MM.1S (cell line): ENCODE results near the gene HYAL3.

Source experiments
- DNase-seq: peaks from one replicate; pipeline ENCODE4 v3.0.0-alpha.2; 2015
- H2AFZ ChIP-seq: fragments of 300-600 bp; sonication (generic); 2 replicates; pipeline ENCODE4 v1.6.0; 2016; ENCODE audit warnings: antibody characterized with exemption, low read length
- H3F3A ChIP-seq: fragments of 300-600 bp; sonication (generic); 2 replicates; pipeline ENCODE4 v1.6.1; 2016; ENCODE audit warnings: mild to moderate bottlenecking, antibody characterized with exemption, low read length, moderate library complexity, mixed read lengths; ENCODE audit not compliant: insufficient read depth
- H3K27ac ChIP-seq: fragments of 300-600 bp; sonication (generic); 2 replicates; pipeline ENCODE4 v1.5.1; 2016; ENCODE audit warnings: mild to moderate bottlenecking, low read length
- H3K27me3 ChIP-seq: fragments of 300-600 bp; sonication (generic); replicated peaks from 2 replicates; pipeline ENCODE4 v1.6.0; 2016; ENCODE audit warnings: low read length; ENCODE audit not compliant: insufficient read depth
- H3K36me3 ChIP-seq: fragments of 300-600 bp; sonication (generic); replicated peaks from 2 replicates; pipeline ENCODE4 v1.6.1; 2016; ENCODE audit warnings: mild to moderate bottlenecking, low read length, mixed read lengths; ENCODE audit not compliant: insufficient read depth
- H3K4me1 ChIP-seq: fragments of 300-600 bp; sonication (generic); 2 replicates; pipeline ENCODE4 v1.6.1; 2016; ENCODE audit warnings: low read length, mixed read lengths
- H3K4me2 ChIP-seq: fragments of 300-600 bp; sonication (generic); 2 replicates; pipeline ENCODE4 v1.6.0; 2016; ENCODE audit warnings: low read depth, low read length
- H3K4me3 ChIP-seq: fragments of 300-600 bp; sonication (generic); 2 replicates; pipeline ENCODE4 v1.5.1; 2016; ENCODE audit warnings: low read length, mixed read lengths
- H3K79me2 ChIP-seq: fragments of 300-600 bp; sonication (generic); 2 replicates; pipeline ENCODE4 v1.6.1; 2016; ENCODE audit warnings: mixed run types, low read length, mixed read lengths
- H3K9ac ChIP-seq: fragments of 300-600 bp; sonication (generic); 2 replicates; pipeline ENCODE4 v1.6.1; 2016; ENCODE audit warnings: low read length, mixed read lengths
- H3K9me2 ChIP-seq: fragments of 300-600 bp; sonication (generic); replicated peaks from 2 replicates; pipeline ENCODE4 v1.6.1; 2016; ENCODE audit warnings: mild to moderate bottlenecking, low read length, mixed read lengths; ENCODE audit not compliant: insufficient read depth
- H3K9me3 ChIP-seq: fragments of 300-600 bp; sonication (generic); replicated peaks from 2 replicates; pipeline ENCODE4 v1.6.1; 2016; ENCODE audit warnings: mild to moderate bottlenecking, low read length, mixed read lengths; ENCODE audit not compliant: insufficient read depth
- H4K20me1 ChIP-seq: fragments of 300-600 bp; sonication (generic); 2 replicates; pipeline ENCODE4 v1.6.1; 2016; ENCODE audit warnings: mild to moderate bottlenecking, low read length, moderate library complexity, mixed read lengths; ENCODE audit not compliant: insufficient read depth
- CTCF ChIP-seq: fragments of 300-600 bp; sonication (generic); IDR thresholded peaks from 2 replicates; pipeline ENCODE4 v1.5.1; 2016; ENCODE audit warnings: antibody characterized with exemption, low read length, mixed read lengths
- EZH2 ChIP-seq: fragments of 300-600 bp; sonication (generic); optimal IDR thresholded peaks from 2 replicates; pipeline ENCODE3; 2017; ENCODE audit warnings: low read depth, mild to moderate bottlenecking, antibody characterized with exemption, low read length, mixed read lengths
- EZH2phosphoT487 ChIP-seq: fragments of 300-600 bp; sonication (generic); IDR thresholded peaks from 2 replicates; pipeline ENCODE4 v1.6.1; 2018; ENCODE audit warnings: antibody characterized with exemption, low read length

The HYAL3 gene

GRCh38 chr3:50339485-50340146, 40.4 kb upstream of the HYAL3 start:
- Histone ChIP-seq H3K9me2 (no peaks in the 10 kb centered on the region), H3K36me3 (no peaks in the 10 kb centered on the region), H3F3A (peaks cover 17% of the 10 kb centered on the region), H3K27me3 (peaks cover 10% of the 10 kb centered on the region; the same call in 1 of the 2 replicates), H3K4me1 (peaks cover 4% of the 10 kb centered on the region; the same call in 1 of the 2 replicates), H2AFZ (no peak overlapping the region), H4K20me1 (no peaks in the 10 kb centered on the region), H3K4me3 (no peak overlapping the region), H3K9me3 (no peaks in the 10 kb centered on the region), H3K4me2 (no peak overlapping the region), H3K27ac (no peak overlapping the region), H3K79me2 (peaks cover 31% of the 10 kb centered on the region), H3K9ac (no peak overlapping the region)
- no peak for TF ChIP-seq EZH2
- TF ChIP-seq CTCF, result no peak
- TF ChIP-seq EZH2phosphoT487, result no peak
- DNase-seq, result no peak

GRCh38 chr3:50338965-50339364, 39.8 kb upstream of the HYAL3 start:
- Histone ChIP-seq H3K9ac (no peak overlapping the region), H3K9me3 (no peaks in the 10 kb centered on the region), H2AFZ (no peak overlapping the region), H3K79me2 (peaks cover 38% of the 10 kb centered on the region), H3K4me2 (no peak overlapping the region), H4K20me1 (no peaks in the 10 kb centered on the region), H3K4me1 (peaks cover 4% of the 10 kb centered on the region; the same call in 1 of the 2 replicates), H3K36me3 (no peaks in the 10 kb centered on the region), H3K27ac (no peak overlapping the region), H3K9me2 (no peaks in the 10 kb centered on the region), H3K4me3 (no peak overlapping the region), H3F3A (peaks cover 17% of the 10 kb centered on the region), H3K27me3 (peaks cover 10% of the 10 kb centered on the region; the same call in 1 of the 2 replicates)
- TF ChIP-seq EZH2, result no peak
- no peak for TF ChIP-seq CTCF
- no peak for DNase-seq

DNA sequence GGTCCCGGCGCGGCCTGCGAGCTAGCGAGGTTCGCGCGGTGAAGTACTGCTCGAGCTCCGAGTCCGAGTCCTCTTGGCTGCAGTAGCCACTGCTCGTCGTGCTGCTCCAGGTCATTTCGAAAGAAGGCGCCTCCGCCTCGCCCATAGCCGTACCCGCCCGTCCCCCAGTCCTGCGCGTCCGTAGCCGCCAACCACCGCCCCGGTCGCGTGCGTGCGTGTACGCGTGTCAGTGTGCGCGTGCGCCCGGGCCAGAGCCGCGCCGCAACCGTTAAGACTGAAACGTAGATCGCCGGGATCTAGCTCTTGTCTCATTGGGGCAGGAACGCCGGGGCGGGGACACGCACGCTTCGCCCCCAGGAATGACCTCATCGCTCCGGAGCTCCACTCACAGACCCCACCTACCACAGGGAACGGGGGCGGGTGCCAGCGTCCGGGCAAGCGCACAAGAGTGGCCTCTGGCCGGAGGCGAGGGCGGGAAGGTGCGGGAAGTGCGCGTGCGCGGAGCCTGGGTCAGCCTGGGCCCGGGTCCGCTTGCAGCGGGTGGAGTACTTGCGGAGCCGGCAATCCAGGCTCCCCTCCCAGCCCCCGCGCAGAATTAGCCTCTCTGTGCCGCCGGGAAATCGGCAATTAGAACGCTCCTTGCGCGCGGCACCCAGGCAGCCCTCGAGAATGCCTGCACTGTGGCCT, 38.1 kb upstream of the HYAL3 start:
- Histone ChIP-seq H3F3A (peaks cover 17% of the 10 kb centered on the region), H3K27ac (peak overlapping the region; percentile 86), H3K9me2 (no peaks in the 10 kb centered on the region), H3K4me3 (peak overlapping the region; percentile 99), H3K79me2 (peaks cover 54% of the 10 kb centered on the region), H4K20me1 (no peaks in the 10 kb centered on the region), H3K27me3 (peaks cover 10% of the 10 kb centered on the region; the same call in 1 of the 2 replicates), H3K36me3 (no peaks in the 10 kb centered on the region), H3K9me3 (no peaks in the 10 kb centered on the region), H3K9ac (peak overlapping the region; percentile 97), H3K4me1 (peaks cover 4% of the 10 kb centered on the region; the same call in 1 of the 2 replicates), H3K4me2 (peak overlapping the region; percentile 98), H2AFZ (peak overlapping the region; percentile 92)
- TF ChIP-seq EZH2phosphoT487, result no peak
- no peak for TF ChIP-seq CTCF
- no peak for TF ChIP-seq EZH2
- DNase-seq, result peak; percentile 99
